Esophagus muscularis mucosa (tissue), 4 donors: ENCODE data around the gene SLC44A5.

Source experiments
- CTCF ChIP-seq, 3 experiments: fragments of 200-600 bp in 2 of 3; fragments of 450-650 bp in 1 of 3; sonication (generic) in 2 of 3; IDR thresholded peaks; one replicate each; pipeline ENCODE4 v1.5.1; 2017 to 2019; ENCODE audit warnings: antibody characterized with exemption in 3 of 3, mild to moderate bottlenecking in 2 of 3, moderate library complexity in 1 of 3
- EP300 ChIP-seq: sonication (generic); formaldehyde crosslinking; IDR thresholded peaks from one replicate; pipeline ENCODE4 v1.6.1; 2017; ENCODE audit warnings: antibody characterized with exemption
- POLR2A ChIP-seq: fragments of 450-650 bp; IDR thresholded peaks from one replicate; pipeline ENCODE4 v1.6.1; 2017; ENCODE audit warnings: antibody characterized with exemption, moderate library complexity, mild to moderate bottlenecking, low read depth
- POLR2AphosphoS5 ChIP-seq, 2 donors: sonication (generic); formaldehyde crosslinking; IDR thresholded peaks; one replicate each; pipeline ENCODE4 v1.6.1; 2017; ENCODE audit warnings: antibody characterized with exemption in 2 of 2

- no peak for TF ChIP-seq CTCF (IDR thresholded peaks at IDR 0.05)
- TF ChIP-seq POLR2A = no peak
- no peak for TF ChIP-seq POLR2AphosphoS5 (IDR thresholded peaks at IDR 0.05)
- TF ChIP-seq EP300 = no peak
Measured at GRCh38 chr1:75529488-75529887, 81.4 kb downstream of the SLC44A5 start.
